HG02938 (cell line): Measurements from ENCODE around the gene NABP2.
"Not testable (repeated sequence)": the region's sequence is repeated elsewhere in the genome, so short reads cannot be mapped to it uniquely, and the experiment has no call there.

ENCODE experiments used
- ATAC-seq: cut with Tn5 transposase; IDR thresholded peaks from one replicate; pipeline ENCODE4 v1.9.1; 2021; ENCODE audit warnings: mild to moderate bottlenecking, moderate library complexity; ENCODE audit not compliant: unreplicated experiment

NABP2 gene

DNA sequence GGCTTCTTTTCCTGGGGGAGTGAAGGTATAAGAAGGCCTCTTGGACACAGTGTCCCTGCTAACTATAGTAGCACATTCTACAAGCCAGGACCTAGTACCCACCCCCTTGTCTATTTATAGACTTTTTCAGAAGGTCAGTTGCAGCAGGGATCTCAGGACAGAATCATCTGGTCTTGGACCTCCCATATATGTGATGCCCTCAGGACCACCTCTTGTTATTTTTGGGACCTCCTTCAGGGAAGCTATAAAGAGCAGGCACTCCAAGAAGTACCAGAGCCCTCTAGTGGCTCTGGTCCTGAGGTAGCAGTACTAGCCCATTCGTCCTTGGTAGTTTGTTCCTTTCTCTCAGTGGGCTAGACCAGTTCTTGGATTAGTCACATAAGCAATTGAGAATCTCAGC is 46.9 kb downstream of the NABP2 start:
- no peak for ATAC-seq

DNA sequence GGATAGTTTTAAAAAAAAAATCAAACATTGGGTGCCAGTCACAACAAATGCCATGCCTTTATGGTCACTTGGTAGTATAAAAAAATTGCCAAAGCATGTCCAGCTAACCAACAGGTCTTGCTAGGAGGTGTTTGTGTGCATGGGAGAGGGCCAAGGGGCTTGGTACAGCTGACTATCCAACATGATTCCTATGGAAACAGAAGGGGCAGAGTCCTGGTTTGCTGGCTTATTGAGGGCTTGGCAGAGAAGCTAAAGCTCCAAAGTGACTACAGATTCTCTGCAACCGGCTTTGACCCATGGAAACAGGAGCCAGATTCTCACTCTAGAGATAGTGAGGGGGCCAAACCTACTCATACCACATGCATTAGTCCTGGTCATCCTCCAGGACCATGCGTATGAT is 48.3 kb downstream of the NABP2 start:
- ATAC-seq, result not testable (repeated sequence)

DNA sequence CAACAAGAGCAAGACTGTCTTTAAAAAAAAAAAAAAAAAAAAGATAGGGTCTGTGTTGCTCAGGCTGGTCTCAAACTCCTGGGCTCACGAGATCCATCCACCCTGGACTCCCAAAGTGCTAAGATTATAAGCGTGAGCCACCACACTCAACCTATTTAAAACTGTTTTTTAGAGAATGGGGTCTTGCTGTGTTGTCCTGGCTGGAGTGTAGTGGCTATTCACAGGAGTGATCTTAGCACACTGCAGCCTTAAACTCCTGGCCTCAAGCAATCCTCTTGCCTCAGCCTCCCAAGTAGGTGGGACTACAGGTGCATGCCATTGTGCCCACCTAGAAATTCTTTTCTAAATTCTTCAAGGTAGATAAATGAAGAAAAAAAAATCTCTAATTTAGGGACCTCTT is 50.2 kb downstream of the NABP2 start:
- no peak for ATAC-seq

DNA sequence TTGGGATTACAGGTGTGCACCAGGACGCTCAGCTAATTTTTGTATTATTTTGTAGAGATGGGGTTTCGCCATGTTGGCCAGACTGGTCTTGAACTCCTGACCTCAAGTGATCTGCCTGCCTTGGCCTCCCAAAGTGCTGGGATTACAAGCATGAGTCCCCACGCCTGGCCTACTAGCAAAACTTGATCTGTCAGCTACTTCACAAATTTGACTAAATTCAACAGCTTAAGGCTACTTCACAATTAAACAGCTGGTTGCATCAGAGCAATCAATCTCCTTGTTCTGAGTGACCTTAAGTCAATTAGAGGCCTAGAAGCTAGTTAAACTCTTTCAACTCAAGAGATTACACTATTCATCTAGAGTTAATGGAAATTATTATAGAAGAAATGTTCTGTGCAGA is 54.8 kb downstream of the NABP2 start:
- no peak for ATAC-seq
